WTC11 (cell line): Measurements from ENCODE around the gene RTN3. TPM values are rescaled to one million over a fixed set of nuclear protein-coding genes. Genes with fewer than 3 reads are reported as not detected.

ENCODE experiments used
- AR ChIP-seq: fragments of 250-450 bp; sonication (Bioruptor Pico); IDR thresholded peaks from 2 replicates; pipeline ENCODE4 v1.9.0; 2021; ENCODE audit warnings: mild to moderate bottlenecking
- ATF1 ChIP-seq: sonication (generic); formaldehyde crosslinking; IDR thresholded peaks from 2 replicates; pipeline ENCODE4 v1.8.1; 2023; ENCODE audit warnings: mild to moderate bottlenecking, moderate library complexity, missing genetic modification reagents
- CBFB ChIP-seq: sonication (generic); formaldehyde crosslinking; IDR thresholded peaks from 2 replicates; pipeline ENCODE4 v1.8.1; 2022; ENCODE audit warnings: mild to moderate bottlenecking, low read depth, missing genetic modification reagents
- CREB1 ChIP-seq: sonication (generic); formaldehyde crosslinking; IDR thresholded peaks from 2 replicates; pipeline ENCODE4 v1.8.0; 2023; ENCODE audit warnings: mild to moderate bottlenecking, missing genetic modification reagents
- FOXP1 ChIP-seq: sonication (generic); formaldehyde crosslinking; IDR thresholded peaks from 2 replicates; pipeline ENCODE4 v1.8.0; 2022; ENCODE audit warnings: missing genetic modification reagents, mild to moderate bottlenecking, moderate library complexity, borderline replicate concordance
- GTF2I ChIP-seq: fragments of 250-450 bp; sonication (Bioruptor Pico); conservative IDR thresholded peaks from 2 replicates; pipeline ENCODE4 v1.4.0; 2021; ENCODE audit warnings: mild to moderate bottlenecking
- IRF2 ChIP-seq: sonication (generic); formaldehyde crosslinking; IDR thresholded peaks from 2 replicates; pipeline ENCODE4 v1.8.0; 2022; ENCODE audit warnings: low read depth, missing genetic modification reagents, borderline replicate concordance
- JAZF1 ChIP-seq: fragments of 250-450 bp; sonication (Bioruptor Pico); IDR thresholded peaks from 2 replicates; pipeline ENCODE4 v1.9.0; 2021; ENCODE audit warnings: moderate library complexity, mild to moderate bottlenecking, inconsistent platforms
- JUN ChIP-seq: sonication (generic); formaldehyde crosslinking; IDR thresholded peaks from 2 replicates; pipeline ENCODE4 v1.8.0; 2023; ENCODE audit warnings: mild to moderate bottlenecking, missing genetic modification reagents
- MXD4 ChIP-seq: fragments of 250-450 bp; sonication (Bioruptor Pico); IDR thresholded peaks from 2 replicates; pipeline ENCODE4 v1.8.0; 2021; ENCODE audit warnings: mild to moderate bottlenecking, moderate library complexity, borderline replicate concordance
- MYBL2 ChIP-seq: sonication (generic); formaldehyde crosslinking; IDR thresholded peaks from 2 replicates; pipeline ENCODE4 v1.8.1; 2023; ENCODE audit warnings: mild to moderate bottlenecking, moderate library complexity, missing genetic modification reagents
- NFATC4 ChIP-seq: fragments of 250-450 bp; sonication (Bioruptor Pico); IDR thresholded peaks from 2 replicates; pipeline ENCODE4 v1.9.0; 2021; ENCODE audit warnings: mild to moderate bottlenecking
- NFYB ChIP-seq: sonication (generic); formaldehyde crosslinking; conservative IDR thresholded peaks from 2 replicates; pipeline ENCODE4 v1.8.0; 2022; ENCODE audit warnings: low read depth, missing genetic modification reagents
- NR1H2 ChIP-seq: sonication (generic); formaldehyde crosslinking; IDR thresholded peaks from 2 replicates; pipeline ENCODE4 v1.9.0; 2021; ENCODE audit warnings: mild to moderate bottlenecking, moderate library complexity, missing genetic modification reagents
- NR2C2 ChIP-seq: sonication (generic); formaldehyde crosslinking; IDR thresholded peaks from 2 replicates; pipeline ENCODE4 v1.8.0; 2022; ENCODE audit warnings: mild to moderate bottlenecking, missing genetic modification reagents
- OVOL2 ChIP-seq: fragments of 250-450 bp; sonication (Bioruptor Pico); IDR thresholded peaks from 2 replicates; pipeline ENCODE4 v1.9.0; 2021; ENCODE audit warnings: mild to moderate bottlenecking, borderline replicate concordance
- RELA ChIP-seq: sonication (generic); formaldehyde crosslinking; IDR thresholded peaks from 2 replicates; pipeline ENCODE4 v1.8.1; 2022; ENCODE audit warnings: missing genetic modification reagents, mild to moderate bottlenecking, borderline replicate concordance
- RORB ChIP-seq: fragments of 250-450 bp; sonication (Bioruptor Pico); IDR thresholded peaks from 2 replicates; pipeline ENCODE4 v1.9.0; 2021; ENCODE audit warnings: mild to moderate bottlenecking
- SMAD3 ChIP-seq: sonication (generic); formaldehyde crosslinking; IDR thresholded peaks from 2 replicates; pipeline ENCODE4 v1.8.0; 2022; ENCODE audit warnings: missing genetic modification reagents, mild to moderate bottlenecking, borderline replicate concordance
- SP1 ChIP-seq: sonication (generic); formaldehyde crosslinking; conservative IDR thresholded peaks from 2 replicates; pipeline ENCODE4 v1.8.1; 2022; ENCODE audit warnings: missing genetic modification reagents
- TEAD1 ChIP-seq: sonication (generic); formaldehyde crosslinking; IDR thresholded peaks from 2 replicates; pipeline ENCODE4 v1.8.0; 2022; ENCODE audit warnings: mild to moderate bottlenecking, missing genetic modification reagents
- TP53 ChIP-seq: sonication (generic); formaldehyde crosslinking; IDR thresholded peaks from 2 replicates; pipeline ENCODE4 v1.8.1; 2023; ENCODE audit warnings: mild to moderate bottlenecking, missing genetic modification reagents
- ZNF121 ChIP-seq: sonication (generic); formaldehyde crosslinking; IDR thresholded peaks from 2 replicates; pipeline ENCODE4 v1.8.0; 2023; ENCODE audit warnings: missing genetic modification reagents
- ZNF263 ChIP-seq: sonication (generic); formaldehyde crosslinking; IDR thresholded peaks from 2 replicates; pipeline ENCODE4 v1.8.1; 2022; ENCODE audit warnings: low read depth, mild to moderate bottlenecking, moderate library complexity, missing genetic modification reagents
- ZNF423 ChIP-seq: fragments of 250-450 bp; sonication (Bioruptor Pico); IDR thresholded peaks from 2 replicates; pipeline ENCODE4 v2.1.2; 2022; ENCODE audit warnings: mild to moderate bottlenecking, moderate library complexity
- ZNF671 ChIP-seq: fragments of 250-450 bp; sonication (Bioruptor Pico); IDR thresholded peaks from 2 replicates; pipeline ENCODE4 v1.8.0; 2021; ENCODE audit warnings: mild to moderate bottlenecking
- total RNA-seq: library from RNA; stranded (reverse); gene quantifications from 3 replicates; pipeline ENCODE4 v1.2.3, GENCODE V29; 2021
- TF ChIP-seq, protein P1 (sequence below): sonication (generic); formaldehyde crosslinking; IDR thresholded peaks from 2 replicates; pipeline ENCODE4 v1.8.1; 2023; ENCODE audit warnings: mild to moderate bottlenecking, missing genetic modification reagents, moderate library complexity
- TF ChIP-seq, protein P2 (sequence below): sonication (generic); formaldehyde crosslinking; IDR thresholded peaks from 2 replicates; pipeline ENCODE4 v1.8.1; 2022; ENCODE audit warnings: mild to moderate bottlenecking, moderate library complexity, missing genetic modification reagents
- TF ChIP-seq, protein P3 (sequence below): sonication (generic); formaldehyde crosslinking; IDR thresholded peaks from 2 replicates; pipeline ENCODE4 v1.8.1; 2023; ENCODE audit warnings: mild to moderate bottlenecking, moderate library complexity, missing genetic modification reagents

The RTN3 gene
- total RNA-seq, 1 experiment from 2014 or later: 159 TPM

- TF ChIP-seq GTF2I (CRISPR knock-in tag): no peak
- TF ChIP-seq TEAD1 (CRISPR knock-in tag): peak; percentile 100
- TF ChIP-seq, protein P1, sequence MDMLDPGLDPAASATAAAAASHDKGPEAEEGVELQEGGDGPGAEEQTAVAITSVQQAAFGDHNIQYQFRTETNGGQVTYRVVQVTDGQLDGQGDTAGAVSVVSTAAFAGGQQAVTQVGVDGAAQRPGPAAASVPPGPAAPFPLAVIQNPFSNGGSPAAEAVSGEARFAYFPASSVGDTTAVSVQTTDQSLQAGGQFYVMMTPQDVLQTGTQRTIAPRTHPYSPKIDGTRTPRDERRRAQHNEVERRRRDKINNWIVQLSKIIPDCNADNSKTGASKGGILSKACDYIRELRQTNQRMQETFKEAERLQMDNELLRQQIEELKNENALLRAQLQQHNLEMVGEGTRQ (CRISPR knock-in tag): peak; percentile 76
- peak; percentile 100 for TF ChIP-seq FOXP1 (CRISPR knock-in tag)
- TF ChIP-seq JUN (CRISPR knock-in tag): peak; percentile 100
- peak; percentile 100 for TF ChIP-seq RELA (CRISPR knock-in tag)
- peak; percentile 100 for TF ChIP-seq CBFB (CRISPR knock-in tag)
- TF ChIP-seq TP53 (CRISPR knock-in tag): peak; percentile 100
- TF ChIP-seq ZNF121 (CRISPR knock-in tag): peak; percentile 99
- TF ChIP-seq MXD4: peak; percentile 58; the same call in 1 of the 2 replicates
- peak; percentile 100 for TF ChIP-seq CREB1 (CRISPR knock-in tag)
- TF ChIP-seq NFYB (CRISPR knock-in tag): peak; percentile 85
- no peak for TF ChIP-seq AR (CRISPR knock-in tag)
- TF ChIP-seq NR2C2: peak; percentile 98
- peak; percentile 99 for TF ChIP-seq IRF2 (CRISPR knock-in tag)
- TF ChIP-seq ZNF263 (CRISPR knock-in tag): peak; percentile 97
- TF ChIP-seq ZNF423 (CRISPR knock-in tag): peak; percentile 19; the same call in 1 of the 2 replicates
- TF ChIP-seq ZNF671 (CRISPR knock-in tag): no peak
- TF ChIP-seq RORB: no peak
- TF ChIP-seq, protein P2, sequence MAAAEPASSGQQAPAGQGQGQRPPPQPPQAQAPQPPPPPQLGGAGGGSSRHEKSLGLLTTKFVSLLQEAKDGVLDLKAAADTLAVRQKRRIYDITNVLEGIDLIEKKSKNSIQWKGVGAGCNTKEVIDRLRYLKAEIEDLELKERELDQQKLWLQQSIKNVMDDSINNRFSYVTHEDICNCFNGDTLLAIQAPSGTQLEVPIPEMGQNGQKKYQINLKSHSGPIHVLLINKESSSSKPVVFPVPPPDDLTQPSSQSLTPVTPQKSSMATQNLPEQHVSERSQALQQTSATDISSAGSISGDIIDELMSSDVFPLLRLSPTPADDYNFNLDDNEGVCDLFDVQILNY: peak; percentile 100
- peak; percentile 100 for TF ChIP-seq SMAD3 (CRISPR knock-in tag)
- TF ChIP-seq OVOL2 (CRISPR knock-in tag): no peak
- peak; percentile 100 for TF ChIP-seq ATF1 (CRISPR knock-in tag)
- no peak for TF ChIP-seq NFATC4 (CRISPR knock-in tag)
- TF ChIP-seq JAZF1 (CRISPR knock-in tag): no peak
- peak; percentile 98 for TF ChIP-seq SP1
- TF ChIP-seq, protein P3, sequence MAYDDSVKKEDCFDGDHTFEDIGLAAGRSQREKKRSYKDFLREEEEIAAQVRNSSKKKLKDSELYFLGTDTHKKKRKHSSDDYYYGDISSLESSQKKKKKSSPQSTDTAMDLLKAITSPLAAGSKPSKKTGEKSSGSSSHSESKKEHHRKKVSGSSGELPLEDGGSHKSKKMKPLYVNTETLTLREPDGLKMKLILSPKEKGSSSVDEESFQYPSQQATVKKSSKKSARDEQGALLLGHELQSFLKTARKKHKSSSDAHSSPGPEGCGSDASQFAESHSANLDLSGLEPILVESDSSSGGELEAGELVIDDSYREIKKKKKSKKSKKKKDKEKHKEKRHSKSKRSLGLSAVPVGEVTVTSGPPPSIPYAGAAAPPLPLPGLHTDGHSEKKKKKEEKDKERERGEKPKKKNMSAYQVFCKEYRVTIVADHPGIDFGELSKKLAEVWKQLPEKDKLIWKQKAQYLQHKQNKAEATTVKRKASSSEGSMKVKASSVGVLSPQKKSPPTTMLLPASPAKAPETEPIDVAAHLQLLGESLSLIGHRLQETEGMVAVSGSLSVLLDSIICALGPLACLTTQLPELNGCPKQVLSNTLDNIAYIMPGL: peak; percentile 98
- TF ChIP-seq MYBL2 (CRISPR knock-in tag): peak; percentile 100
- TF ChIP-seq NR1H2 (CRISPR knock-in tag): peak; percentile 99
Measured at GRCh38 chr11:63671322-63672155, 9.8 kb upstream of the RTN3 start, which contains the start of gene ATL3 (continued).
